Measurements from ENCODE around the gene GPR152.
A peak's percentile ranks its signal among the peaks of the same experiment; 100 is the strongest.
"Not testable (repeated sequence)": the region's sequence is repeated elsewhere in the genome, so short reads cannot be mapped to it uniquely, and the experiment has no call there.

The GPR152 gene

GRCh38 chr11:67407688-67408163, 44.8 kb downstream of the GPR152 start:
- no peak for DNase-seq

GRCh38 chr11:67406969-67407687, 45.4 kb downstream of the GPR152 start:
- no peak for DNase-seq

- no peak for DNase-seq
Measured at GRCh38 chr11:67406420-67406968, 46.0 kb downstream of the GPR152 start.

GRCh38 chr11:67405688-67406339, 46.7 kb downstream of the GPR152 start:
- DNase-seq: no peak

- no peak for DNase-seq
Measured at GRCh38 chr11:67405196-67405567, 47.3 kb downstream of the GPR152 start.

- peak; percentile 44 for DNase-seq
Measured at GRCh38 chr11:67404515-67405195, 47.9 kb downstream of the GPR152 start.

GRCh38 chr11:67403085-67403484, 49.4 kb downstream of the GPR152 start:
- not testable (repeated sequence) for DNase-seq

- DNase-seq: not testable (repeated sequence)
Measured at GRCh38 chr11:67402192-67402839, 50.2 kb downstream of the GPR152 start.

GRCh38 chr11:67401495-67402191, 50.9 kb downstream of the GPR152 start, which contains the start of gene PPP1CA:
TSS of gene PPP1CA (minus strand) at chr11:67401858. CDS start at chr11:67401782, 76 bp downstream.
- DNase-seq: peak; percentile 96

Data from suppressor macrophage treated with lipopolysaccharide for 4 hours (primary cell).